ENCODE results near the gene RBM14.
"Not testable (repeated sequence)": the region's sequence is repeated elsewhere in the genome, so short reads cannot be mapped to it uniquely, and the experiment has no call there.

GRCh38 chr11:66639814-66640340, 23.4 kb downstream of the RBM14 start:
- not testable (repeated sequence) for TF ChIP-seq POLR2A, POLR2AphosphoS5, EP300 (IDR thresholded peaks at IDR 0.05)
- TF ChIP-seq, protein P1, sequence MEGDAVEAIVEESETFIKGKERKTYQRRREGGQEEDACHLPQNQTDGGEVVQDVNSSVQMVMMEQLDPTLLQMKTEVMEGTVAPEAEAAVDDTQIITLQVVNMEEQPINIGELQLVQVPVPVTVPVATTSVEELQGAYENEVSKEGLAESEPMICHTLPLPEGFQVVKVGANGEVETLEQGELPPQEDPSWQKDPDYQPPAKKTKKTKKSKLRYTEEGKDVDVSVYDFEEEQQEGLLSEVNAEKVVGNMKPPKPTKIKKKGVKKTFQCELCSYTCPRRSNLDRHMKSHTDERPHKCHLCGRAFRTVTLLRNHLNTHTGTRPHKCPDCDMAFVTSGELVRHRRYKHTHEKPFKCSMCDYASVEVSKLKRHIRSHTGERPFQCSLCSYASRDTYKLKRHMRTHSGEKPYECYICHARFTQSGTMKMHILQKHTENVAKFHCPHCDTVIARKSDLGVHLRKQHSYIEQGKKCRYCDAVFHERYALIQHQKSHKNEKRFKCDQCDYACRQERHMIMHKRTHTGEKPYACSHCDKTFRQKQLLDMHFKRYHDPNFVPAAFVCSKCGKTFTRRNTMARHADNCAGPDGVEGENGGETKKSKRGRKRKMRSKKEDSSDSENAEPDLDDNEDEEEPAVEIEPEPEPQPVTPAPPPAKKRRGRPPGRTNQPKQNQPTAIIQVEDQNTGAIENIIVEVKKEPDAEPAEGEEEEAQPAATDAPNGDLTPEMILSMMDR (IDR thresholded peaks at IDR 0.05): not testable (repeated sequence)
